Dermis lymphatic vessel endothelial cell (primary cell): ENCODE data around the gene TAF12. TPM values are rescaled to one million over a fixed set of nuclear protein-coding genes. Genes with fewer than 3 reads are reported as not detected.

ENCODE experiments used
- total RNA-seq: library from RNA; depleted of rRNA; stranded (reverse); fragments of >200 nt; gene quantifications from 2 replicates; pipeline ENCODE4 v1.2.1, GENCODE V29; 2014

Gene TAF12, protein sequence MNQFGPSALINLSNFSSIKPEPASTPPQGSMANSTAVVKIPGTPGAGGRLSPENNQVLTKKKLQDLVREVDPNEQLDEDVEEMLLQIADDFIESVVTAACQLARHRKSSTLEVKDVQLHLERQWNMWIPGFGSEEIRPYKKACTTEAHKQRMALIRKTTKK
- 25.0 and 29.7 TPM in 2 replicates for total RNA-seq

DNA sequence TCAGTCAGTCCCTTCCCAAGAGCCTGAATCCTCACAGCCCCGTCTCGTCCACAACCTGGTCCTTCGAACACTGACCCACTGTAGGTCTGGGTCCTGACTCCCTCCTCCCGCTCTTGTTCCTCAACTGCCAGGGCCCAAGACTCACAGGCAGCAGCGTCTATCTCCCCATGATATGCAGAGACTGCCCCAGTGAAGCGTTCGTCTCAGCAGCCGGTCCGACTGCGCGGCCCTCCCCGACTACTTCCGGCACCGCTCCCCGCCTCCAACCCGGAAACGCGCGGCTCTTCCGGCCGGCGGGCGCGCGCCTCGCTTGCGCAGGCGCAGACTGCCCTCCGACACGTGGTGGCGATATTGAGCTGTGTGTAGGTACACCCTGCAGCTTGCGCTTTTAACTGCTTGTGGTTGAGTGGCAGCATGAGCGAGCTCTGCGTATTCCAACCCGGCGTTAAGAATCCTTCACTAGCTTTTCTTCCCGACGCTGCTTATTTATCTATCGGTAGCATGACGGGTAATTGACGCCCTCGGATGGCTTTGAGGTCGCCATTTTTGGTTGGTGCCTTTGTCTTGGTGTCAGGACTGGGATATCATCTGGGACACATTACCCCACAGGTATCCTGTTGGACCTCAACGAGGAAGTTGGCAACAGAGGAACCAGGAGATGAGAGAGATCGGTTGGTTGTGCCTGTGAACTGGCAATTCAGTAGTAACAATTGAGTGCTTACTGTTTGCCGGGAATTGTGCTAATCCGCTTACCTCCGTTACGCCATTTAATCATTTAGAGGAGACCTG, at the start of gene TAF12:
Gene TAF12, minus strand, starts transcription at position 221 of the 789 bp plus-strand sequence. CDS start 20,986 bp downstream, outside the sequence.

DNA sequence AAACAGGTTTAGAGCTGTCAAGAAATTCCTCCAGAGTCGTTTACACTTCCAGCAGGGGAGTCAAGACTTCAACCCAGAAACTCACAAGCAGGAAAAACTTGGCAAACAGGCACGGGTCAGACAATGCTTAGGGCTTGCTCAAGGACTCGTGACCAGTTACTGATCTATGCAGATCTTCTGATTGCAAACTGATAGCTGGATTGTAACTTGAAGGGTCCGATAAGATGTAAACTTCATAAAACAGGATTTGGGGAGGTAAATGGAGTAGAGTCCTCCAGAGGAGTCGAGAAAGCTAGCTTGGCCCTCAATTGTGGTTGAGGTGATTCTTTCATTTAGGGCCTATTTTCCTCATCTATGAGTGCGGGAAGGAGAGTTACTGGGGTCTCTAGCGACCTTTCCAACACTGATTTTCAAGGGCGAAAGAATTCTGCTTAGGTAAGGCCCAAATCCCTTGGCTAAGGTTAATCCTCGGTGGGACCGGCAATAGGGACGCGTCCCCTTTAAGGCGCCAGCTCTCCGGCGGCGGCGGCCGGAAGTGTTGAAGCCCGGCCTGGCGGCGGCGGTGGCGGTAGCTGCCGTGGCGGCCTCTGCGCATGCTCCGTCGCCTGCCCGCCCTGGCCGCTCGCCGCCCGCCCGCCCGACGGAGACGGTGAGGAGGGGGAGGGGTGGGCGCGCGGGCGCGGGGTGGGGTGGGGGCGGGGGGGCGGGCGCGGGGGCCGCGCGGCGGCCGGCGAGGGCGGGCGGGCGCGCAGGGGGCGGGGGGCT, 25.5 kb upstream of the TAF12 start, which contains the start of gene GMEB1:
Gene GMEB1, plus strand, starts transcription at position 594 of the 765 bp plus-strand sequence. CDS start 14,829 bp downstream, outside the sequence.

DNA sequence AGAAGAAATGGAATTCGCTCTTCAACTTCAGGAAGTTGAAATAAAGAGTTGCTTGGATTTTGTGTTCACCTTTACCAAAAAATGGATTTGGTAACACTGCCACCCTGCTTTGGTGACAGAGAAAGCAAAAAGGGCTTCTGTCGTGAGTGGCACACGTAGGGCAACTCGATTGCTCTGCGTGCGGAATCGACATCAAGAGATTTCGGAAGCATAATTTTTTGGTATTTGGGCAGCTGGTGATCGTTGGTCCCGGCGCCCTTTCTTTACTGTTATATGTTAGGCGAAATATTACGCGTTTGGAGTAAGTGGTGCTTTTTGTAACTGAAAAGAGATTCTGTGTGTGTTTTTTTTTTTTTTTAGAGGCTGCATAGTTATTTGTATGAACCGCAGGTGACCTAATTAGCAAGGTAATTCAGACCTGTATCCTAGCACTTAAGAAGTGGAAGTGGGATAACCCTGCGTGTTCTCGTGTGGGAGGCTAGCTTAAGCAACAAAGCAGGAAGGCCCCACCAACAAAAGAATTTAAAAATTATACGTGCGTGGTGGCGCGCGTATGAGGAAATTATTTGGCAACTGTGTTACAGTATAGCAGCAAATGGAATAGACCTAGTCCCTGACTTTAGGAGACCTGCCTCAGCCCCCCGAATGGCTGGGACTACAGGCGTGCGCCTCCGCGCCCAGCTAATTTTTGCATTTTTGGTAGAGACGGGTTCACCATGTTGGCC, 5.8 kb upstream of the TAF12 start, which contains the start of gene RNU11:
Gene RNU11, plus strand, starts transcription at position 127 of the 725 bp plus-strand sequence.

DNA sequence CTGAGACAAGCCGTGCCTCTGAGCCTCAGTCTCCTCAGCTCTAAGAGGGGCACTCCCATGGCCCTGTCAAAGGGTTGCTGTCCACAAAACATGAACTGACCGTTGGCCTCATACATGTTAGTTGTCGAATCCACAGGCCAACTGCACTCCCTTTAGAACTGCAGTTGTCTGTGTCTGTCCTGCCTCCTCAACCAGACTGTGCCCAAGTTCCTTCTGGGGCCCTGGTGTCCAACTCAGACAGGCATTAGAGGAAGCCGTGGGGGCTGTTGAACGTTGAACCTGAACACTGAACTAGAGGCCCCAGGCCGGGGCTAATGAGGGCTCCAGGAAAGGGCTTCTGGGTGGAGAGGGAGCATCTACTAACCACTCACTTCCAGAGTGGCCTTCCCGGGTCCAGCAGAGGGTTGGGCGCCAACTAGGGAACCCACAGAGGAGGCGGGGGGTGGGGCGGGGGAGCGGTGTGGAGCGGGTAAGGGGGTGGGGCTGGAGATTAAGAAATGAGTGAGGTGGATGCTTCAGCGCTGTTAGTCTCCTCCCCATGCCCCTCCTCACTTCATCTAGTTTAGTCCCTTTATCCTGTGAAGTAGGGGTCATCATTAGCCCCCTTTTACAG, 51.1 kb downstream of the TAF12 start, which contains the start of gene RAB42:
Gene RAB42, plus strand, starts transcription at position 558 of the 613 bp plus-strand sequence. CDS start 247 bp downstream, outside the sequence.

Other genes starting within 250 kb of the TAF12 start
- 30.9 and 50.3 TPM in 2 replicates for gene RCC1, start 137.0 kb downstream of the TAF12 start, total RNA-seq
- 20.6 and 25.8 TPM in 2 replicates for gene TRNAU1AP, start 90.0 kb downstream of the TAF12 start, total RNA-seq
- 5.8 and 8.0 TPM in 2 replicates for gene RAB42, start 50.8 kb downstream of the TAF12 start, total RNA-seq
- under 0.01 TPM in 1 of 2 replicates, not detected in the other for gene RNU11, start 5.5 kb upstream of the TAF12 start, total RNA-seq
- 6.5 and 8.0 TPM in 2 replicates for gene GMEB1, start 25.7 kb upstream of the TAF12 start, total RNA-seq
- 71.0 and 80.8 TPM in 2 replicates for gene YTHDF2, start 93.9 kb upstream of the TAF12 start, total RNA-seq
- under 0.01 TPM in 1 of 2 replicates, not detected in the other for gene OPRD1, start 169.1 kb upstream of the TAF12 start, total RNA-seq